ENCODE data around the gene ERAS.
"Not testable (repeated sequence)": the region's sequence is repeated elsewhere in the genome, so short reads cannot be mapped to it uniquely, and the experiment has no call there.

Gene ERAS

GRCh38 chrX:48806081-48806480 lies 20.2 kb upstream of the ERAS start:
- no peak for DNase-seq (ENCODE audit: insufficient read length, low spot score)
- TF ChIP-seq POLR2A (IDR thresholded peaks at IDR 0.05; ENCODE audit: low read depth, low read length): no peak
- FAIRE-seq: no peak

- no peak for DNase-seq (ENCODE audit: insufficient read length, low spot score)
- no peak for TF ChIP-seq POLR2A (IDR thresholded peaks at IDR 0.05; ENCODE audit: low read depth, low read length)
- FAIRE-seq: no peak
These were observed 12.7 kb upstream of the ERAS start for GRCh38 chrX:48813644-48814043.

- DNase-seq (ENCODE audit: insufficient read length, low spot score) (no peak), FAIRE-seq (no peak)
- TF ChIP-seq POLR2A (IDR thresholded peaks at IDR 0.05; ENCODE audit: low read depth, low read length): no peak
These were observed 11.6 kb upstream of the ERAS start for GRCh38 chrX:48814722-48815121.

GRCh38 chrX:48815266-48815665 lies 11.0 kb upstream of the ERAS start:
- FAIRE-seq: no peak
- TF ChIP-seq POLR2A (IDR thresholded peaks at IDR 0.05; ENCODE audit: low read depth, low read length): no peak
- DNase-seq (ENCODE audit: insufficient read length, low spot score): no peak

- FAIRE-seq (no peak), DNase-seq (ENCODE audit: insufficient read length, low spot score) (no peak)
- no peak for TF ChIP-seq POLR2A (IDR thresholded peaks at IDR 0.05; ENCODE audit: low read depth, low read length)
These were observed 10.1 kb upstream of the ERAS start for GRCh38 chrX:48816014-48816810.

GRCh38 chrX:48818098-48818497 lies 8.2 kb upstream of the ERAS start:
- FAIRE-seq: no peak
- no peak for TF ChIP-seq POLR2A (IDR thresholded peaks at IDR 0.05; ENCODE audit: low read depth, low read length)
- DNase-seq (ENCODE audit: insufficient read length, low spot score): no peak

GRCh38 chrX:48818866-48819265 lies 7.4 kb upstream of the ERAS start:
- FAIRE-seq: no peak

GRCh38 chrX:48819394-48819793 lies 6.9 kb upstream of the ERAS start:
- not testable (repeated sequence) for FAIRE-seq

More at GRCh38 chrX:48818866-48819265, 7.4 kb upstream of the ERAS start:
- no peak for TF ChIP-seq POLR2A (IDR thresholded peaks at IDR 0.05; ENCODE audit: low read depth, low read length)
- DNase-seq (ENCODE audit: insufficient read length, low spot score): no peak

GRCh38 chrX:48823053-48823452 lies 3.3 kb upstream of the ERAS start:
- no peak for TF ChIP-seq POLR2A (IDR thresholded peaks at IDR 0.05; ENCODE audit: low read depth, low read length)
- FAIRE-seq: no peak
- DNase-seq (ENCODE audit: insufficient read length, low spot score): no peak

More at GRCh38 chrX:48819394-48819793, 6.9 kb upstream of the ERAS start:
- DNase-seq (ENCODE audit: insufficient read length, low spot score): not testable (repeated sequence)

- DNase-seq (ENCODE audit: insufficient read length, low spot score) (no peak), FAIRE-seq (no peak)
- no peak for TF ChIP-seq POLR2A (IDR thresholded peaks at IDR 0.05; ENCODE audit: low read depth, low read length)
These were observed 2.2 kb upstream of the ERAS start for GRCh38 chrX:48824066-48824465.

- FAIRE-seq (no peak), DNase-seq (ENCODE audit: insufficient read length, low spot score) (no peak)
- TF ChIP-seq POLR2A (IDR thresholded peaks at IDR 0.05; ENCODE audit: low read depth, low read length): no peak
These were observed 752 bp downstream of the ERAS start for GRCh38 chrX:48826876-48827653.

GRCh38 chrX:48827654-48827968 lies 1.3 kb downstream of the ERAS start:
- FAIRE-seq (no peak), DNase-seq (ENCODE audit: insufficient read length, low spot score) (no peak)
- no peak for TF ChIP-seq POLR2A (IDR thresholded peaks at IDR 0.05; ENCODE audit: low read depth, low read length)

GRCh38 chrX:48829016-48829735 lies 2.9 kb downstream of the ERAS start:
- DNase-seq (ENCODE audit: insufficient read length, low spot score) (no peak), FAIRE-seq (no peak)
- TF ChIP-seq POLR2A (IDR thresholded peaks at IDR 0.05; ENCODE audit: low read depth, low read length): no peak

- FAIRE-seq: no peak
- no peak for TF ChIP-seq POLR2A (IDR thresholded peaks at IDR 0.05; ENCODE audit: low read depth, low read length)
- no peak for DNase-seq (ENCODE audit: insufficient read length, low spot score)
These were observed 5.0 kb downstream of the ERAS start for GRCh38 chrX:48831136-48831908.
